B cell (primary cell): ENCODE measurements around the gene HS3ST1. TPM values are rescaled to one million over a fixed set of nuclear protein-coding genes. Genes with fewer than 3 reads are reported as not detected.

Experiments
- ATAC-seq: fragments of 200-7000 bp; cut with Tn5 transposase; one replicate; pipeline ENCODE4 v1.10.0; 2021; ENCODE audit warnings: low read depth, mild to moderate bottlenecking, moderate number of reproducible peaks, moderate library complexity
- CTCF ChIA-PET: fragments of 350-600 bp; sonication (Branson Sonifier 250); formaldehyde crosslinking; loops from one replicate; lab custom pipeline; 2021; ENCODE audit warnings: antibody characterized with exemption, inconsistent platforms; lab: Charles Lee
- POLR2A ChIA-PET: fragments of 350-600 bp; sonication (Branson Sonifier 250); formaldehyde crosslinking; loops from one replicate; lab custom pipeline; 2021; ENCODE audit warnings: antibody characterized with exemption; lab: Charles Lee
- DNase-seq: peaks from one replicate; pipeline ENCODE4 v3.0.0; 2013
- H2AFZ ChIP-seq: 2 replicates; pipeline ENCODE4 v1.6.1; 2012; ENCODE audit warnings: mild to moderate bottlenecking, low read depth, low read length; ENCODE audit not compliant: insufficient read depth, poor library complexity, severe bottlenecking
- H3K27ac ChIP-seq, 2 donors: 1 replicate in 1 of 2; 2 replicates in 1 of 2; pipeline ENCODE4 v1.5.1; 2012 to 2013; ENCODE audit warnings: low read length in 2 of 2, mild to moderate bottlenecking in 2 of 2, moderate library complexity in 1 of 2
- H3K27me3 ChIP-seq, 4 experiments: fragments of 200-600 bp in 1 of 4; sonication (generic) in 1 of 4; replicated peaks in 1 of 4; 1 replicate in 2 of 4; 2 replicates in 2 of 4; pipeline versions ENCODE4 v1.6.1 to v1.7.0; 2013 to 2016; ENCODE audit warnings: low read length in 3 of 4, mild to moderate bottlenecking in 2 of 4, mixed read lengths in 1 of 4, moderate library complexity in 1 of 4; ENCODE audit not compliant: insufficient read depth in 4 of 4, control insufficient read depth in 3 of 4; ENCODE audit errors: control extremely low read depth in 1 of 4
- H3K36me3 ChIP-seq, 2 experiments: replicated peaks in 1 of 2; 1 replicate in 1 of 2; 2 replicates in 1 of 2; pipeline versions ENCODE4 v1.6.1 to v1.7.1; 2013; ENCODE audit warnings: low read length in 1 of 2; ENCODE audit not compliant: insufficient read depth in 2 of 2, control insufficient read depth in 1 of 2; ENCODE audit errors: control extremely low read depth in 1 of 2, extremely low read depth in 1 of 2
- H3K4me1 ChIP-seq, 2 donors: fragments of 200-600 bp in 1 of 2; sonication (generic) in 1 of 2; 1 replicate in 1 of 2; 2 replicates in 1 of 2; pipeline versions ENCODE4 v1.5.1 to v1.6.1; 2013 to 2017; ENCODE audit warnings: low read length in 2 of 2; ENCODE audit not compliant: control insufficient read depth in 2 of 2, insufficient read depth in 2 of 2
- H3K4me2 ChIP-seq: replicated peaks from 2 replicates; pipeline ENCODE3; 2012; ENCODE audit warnings: mild to moderate bottlenecking, low read depth, low read length; ENCODE audit not compliant: poor library complexity, severe bottlenecking
- H3K4me3 ChIP-seq, 5 experiments: fragments of 200-600 bp in 1 of 5; sonication (generic) in 1 of 5; 1 replicate in 3 of 5; 2 replicates in 2 of 5; pipeline versions ENCODE4 v1.5.1 to v1.7.0; 2011 to 2016; ENCODE audit warnings: low read length in 4 of 5, mild to moderate bottlenecking in 4 of 5, low read depth in 2 of 5, control low read depth in 1 of 5, moderate library complexity in 1 of 5; ENCODE audit not compliant: insufficient read depth in 1 of 5; ENCODE audit errors: control extremely low read depth in 1 of 5, extremely low read depth in 1 of 5
- H3K79me2 ChIP-seq: fragments of 200-600 bp; sonication (generic); one replicate; pipeline ENCODE4 v1.6.0; 2016; ENCODE audit warnings: low read length; ENCODE audit not compliant: control insufficient read depth, insufficient read depth
- H3K9ac ChIP-seq: fragments of 200-600 bp; sonication (generic); 2 replicates; pipeline ENCODE4 v1.6.1; 2017; ENCODE audit warnings: mild to moderate bottlenecking, low read length, moderate library complexity
- H3K9me3 ChIP-seq, 3 donors: one replicate each; pipeline versions ENCODE4 v1.6.1 to v1.7.1; 2013; ENCODE audit warnings: low read length in 2 of 3; ENCODE audit not compliant: control insufficient read depth in 2 of 3, insufficient read depth in 1 of 3; ENCODE audit errors: control extremely low read depth in 1 of 3
- H4K20me1 ChIP-seq: 2 replicates; pipeline ENCODE4 v1.6.0; 2012; ENCODE audit warnings: mild to moderate bottlenecking, low read length; ENCODE audit not compliant: insufficient read depth, control insufficient read depth, poor library complexity, severe bottlenecking
- H3K27ac Mint-ChIP-seq: one replicate; pipeline ENCODE4 v1.8.0; 2021; ENCODE audit warnings: mixed read lengths
- H3K27me3 Mint-ChIP-seq: one replicate; pipeline ENCODE4 v1.8.0; 2021; ENCODE audit warnings: mixed read lengths
- H3K4me1 Mint-ChIP-seq: one replicate; pipeline ENCODE4 v1.8.0; 2021; ENCODE audit warnings: mixed read lengths
- H3K4me3 Mint-ChIP-seq: one replicate; pipeline ENCODE4 v1.8.0; 2021; ENCODE audit warnings: mixed read lengths
- H3K9me3 Mint-ChIP-seq: one replicate; pipeline ENCODE4 v1.8.0; 2022; ENCODE audit warnings: mixed read lengths; ENCODE audit not compliant: insufficient read depth
- CTCF ChIP-seq: fragments of 200-600 bp; IDR thresholded peaks from one replicate; pipeline ENCODE4 v1.8.0; 2022; ENCODE audit warnings: antibody characterized with exemption, mild to moderate bottlenecking
- EZH2 ChIP-seq: IDR thresholded peaks from 2 replicates; pipeline ENCODE4 v1.6.1; 2012; ENCODE audit warnings: borderline replicate concordance, low read depth, mild to moderate bottlenecking, moderate library complexity, low read length; ENCODE audit not compliant: insufficient read depth, poor library complexity, severe bottlenecking
- WGBS: methylation state at CpG from one replicate; pipeline ENCODE4 v1.1.5; 2013; ENCODE audit warnings: missing lambda C conversion rate; ENCODE audit not compliant: insufficient coverage; 5-methylcytosine and 5-hydroxymethylcytosine counted together
- intact Hi-C: fragments of 100-400 bp; cut with micrococcal nuclease; formaldehyde crosslinking; loops from one replicate; pipeline ENCODE4 v1.10.0; 2022
- polyA plus RNA-seq: library from polyadenylated mRNA; depleted of rRNA; stranded (reverse); fragments of >200 nt; gene quantifications from 2 replicates; pipeline ENCODE4 v1.2.3, GENCODE V29; 2012
- total RNA-seq, 2 donors: library from RNA; stranded (reverse); fragments of 120-200 nt in 1 of 2; gene quantifications; 1 replicate in 1 of 2; 2 replicates in 1 of 2; pipeline versions ENCODE4 v1.2.3 to v1.2.4, GENCODE V29; 2013 to 2022

The HS3ST1 gene
- total and polyA plus RNA-seq, 2 donors (not counting 1 experiment from before 2014, with no cell fraction given) = 4.3 to 17.7 TPM

- no peak for ATAC-seq
These were observed 11.1 kb upstream of the HS3ST1 start for GRCh38 chr4:11439836-11440235.

More at GRCh38 chr4:11439836-11440235, 11.1 kb upstream of the HS3ST1 start:
- intact Hi-C loops = loop anchor here (10.0 kb wide), 1 partner anchor 765 kb away; no protein-coding TSS in a partner anchor
- no peak for TF ChIP-seq EZH2
- no peak for TF ChIP-seq CTCF
- ChIA-PET POLR2A (interaction anchor here (0.5 kb wide), 1 partner anchor 161 kb away, joined by 8 read pairs; no protein-coding TSS in a partner anchor), CTCF (interaction anchor here (0.7 kb wide), 2 partner anchors 14 to 16 kb away, joined by 3 read pairs; no protein-coding TSS in a partner anchor)
- Histone ChIP-seq H4K20me1 (no peaks in the 10 kb centered on the region), H3K36me3 (peaks cover 0 to 2% of the 10 kb centered on the region in 2 experiments), H3K4me2 (peak overlapping the region; percentile 32), H3K27me3 (no peaks in the 10 kb centered on the region), H3K79me2 (no peaks in the 10 kb centered on the region), H3K4me3 (no peak overlapping the region), H3K4me1 (peaks cover 27 to 35% of the 10 kb centered on the region in 2 donors), H3K27ac (peak overlapping the region in 1 of 2 donors; percentile 39), H2AFZ (no peak overlapping the region), H3K9me3 (no peaks in the 10 kb centered on the region), H3K9ac (no peak overlapping the region)
- Mint-ChIP-seq H3K9me3 (no peaks in the 10 kb centered on the region), H3K4me1 (peaks cover 53% of the 10 kb centered on the region), H3K27ac (peak overlapping the region; percentile 80), H3K4me3 (no peak overlapping the region), H3K27me3 (no peaks in the 10 kb centered on the region)
- no peak for DNase-seq
- WGBS = 41% methylated on average over 2 of the region's 2 CpGs
